Uterus (tissue), 4 donors: ENCODE data around the gene PCGF1. TPM values are rescaled to one million over a fixed set of nuclear protein-coding genes. Genes with fewer than 3 reads are reported as not detected.
A peak's percentile ranks its signal among the peaks of the same experiment; 100 is the strongest.
"Not testable (repeated sequence)": the region's sequence is repeated elsewhere in the genome, so short reads cannot be mapped to it uniquely, and the experiment has no call there.

ENCODE experiments used
- DNase-seq, 2 donors: peaks; one replicate each; pipeline ENCODE4 v3.0.0-alpha.2; 2019 to 2020
- H3K27ac ChIP-seq, 2 donors: fragments of 200-600 bp; sonication (generic); 1 replicate in 1 of 2; 2 replicates in 1 of 2; pipeline ENCODE4 v1.5.1; 2016 to 2018
- H3K27me3 ChIP-seq, 2 donors: fragments of 200-600 bp; sonication (generic); one replicate each; pipeline ENCODE4 v1.5.1; 2018 to 2019; ENCODE audit warnings: control low read depth in 1 of 2
- H3K36me3 ChIP-seq, 2 donors: fragments of 200-600 bp; sonication (generic); one replicate each; pipeline ENCODE4 v1.5.1; 2019; ENCODE audit warnings: control low read depth in 1 of 2
- H3K4me1 ChIP-seq, 2 donors: fragments of 200-600 bp; sonication (generic); one replicate each; pipeline ENCODE4 v1.5.1; 2018 to 2019; ENCODE audit warnings: control low read depth in 1 of 2
- H3K4me3 ChIP-seq, 2 donors: fragments of 200-600 bp; sonication (generic); 1 replicate in 1 of 2; 2 replicates in 1 of 2; pipeline ENCODE4 v1.5.1; 2018 to 2019; ENCODE audit warnings: mild to moderate bottlenecking in 1 of 2
- H3K9me3 ChIP-seq, 2 donors: fragments of 200-600 bp; sonication (generic); one replicate each; pipeline ENCODE4 v1.5.1; 2019; ENCODE audit warnings: control low read depth in 1 of 2
- CTCF ChIP-seq, 4 experiments: fragments of 200-600 bp in 2 of 4; fragments of 450-650 bp in 2 of 4; sonication (generic) in 2 of 4; IDR thresholded peaks; one replicate each; pipeline ENCODE4 v1.5.1; 2016 to 2019; ENCODE audit warnings: antibody characterized with exemption in 4 of 4, mild to moderate bottlenecking in 2 of 4, moderate library complexity in 1 of 4
- POLR2A ChIP-seq, 2 donors: fragments of 450-650 bp; IDR thresholded peaks; one replicate each; pipeline ENCODE4 v1.6.1; 2016; ENCODE audit warnings: antibody characterized with exemption in 2 of 2, mild to moderate bottlenecking in 1 of 2, moderate library complexity in 1 of 2
- intact Hi-C: fragments of 100-400 bp; cut with DNase I; formaldehyde crosslinking; loops from one replicate; pipeline ENCODE4 v1.15.1; 2023; ENCODE audit warnings: low total_unique reads
- total RNA-seq, 4 donors: library from RNA; depleted of rRNA in 3 of 4; stranded (reverse); fragments of >200 nt in 3 of 4; gene quantifications; one replicate each; pipeline versions ENCODE4 v1.1.0 to v1.2.4, GENCODE V29; 2014 to 2023
- donor health status: DM: yes; HTN: yes; CAD: no.

The PCGF1 gene
- total RNA-seq, 4 donors from 2014 or later: 2.9 to 11.3 (median 9.7) TPM

DNA sequence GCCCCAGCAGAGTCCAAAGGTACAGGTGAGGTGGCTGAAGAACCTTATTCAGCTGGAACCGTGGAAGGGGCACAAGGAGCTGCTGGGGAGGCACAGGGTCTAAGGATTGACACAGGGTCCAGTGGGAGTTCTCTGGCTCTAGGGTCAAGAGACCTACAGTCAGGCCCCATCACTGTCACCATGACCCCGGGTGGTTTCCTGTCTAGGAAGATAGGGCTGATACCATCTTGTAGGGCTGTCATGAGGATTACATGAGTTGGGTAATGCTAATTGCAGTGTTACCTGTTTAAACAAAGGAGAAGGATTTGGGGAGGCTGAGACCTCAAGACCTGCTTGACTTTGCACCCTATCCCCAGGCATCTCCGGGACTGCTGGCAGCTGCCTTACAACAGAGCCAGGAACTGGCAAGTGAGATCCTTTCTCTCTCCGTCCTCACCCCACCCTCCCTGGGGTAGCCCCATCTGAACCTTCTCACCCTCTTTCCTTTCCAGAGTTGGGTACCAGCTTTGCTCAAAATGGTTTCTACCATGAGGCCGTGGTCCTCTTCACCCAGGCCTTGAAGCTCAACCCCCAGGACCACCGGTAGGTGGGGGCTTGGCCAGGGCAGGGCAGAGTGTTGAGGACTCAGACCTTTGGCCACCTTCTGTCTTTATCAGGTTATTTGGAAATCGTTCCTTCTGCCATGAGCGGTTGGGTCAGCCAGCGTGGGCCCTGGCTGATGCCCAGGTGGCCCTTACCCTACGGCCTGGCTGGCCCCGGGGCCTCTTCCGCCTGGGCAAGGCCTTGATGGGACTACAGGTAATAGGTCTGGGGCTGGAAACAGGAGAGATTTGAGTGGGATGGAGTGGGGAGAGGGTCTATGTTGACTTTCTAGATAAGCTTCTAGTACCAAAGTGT, 15.6 kb downstream of the PCGF1 start:
- H3K27me3 ChIP-seq: no peaks in the 10 kb centered on the region
- H3K4me3 ChIP-seq: no peak overlapping the region
- H3K9me3 ChIP-seq: no peaks in the 10 kb centered on the region
- intact Hi-C loops: no loop called here
- H3K4me1 ChIP-seq: no peaks in the 10 kb centered on the region
- H3K36me3 ChIP-seq: no peaks in the 10 kb centered on the region
- no peak for TF ChIP-seq POLR2A (IDR thresholded peaks at IDR 0.05)
- TF ChIP-seq CTCF (IDR thresholded peaks at IDR 0.05): no peak
- no peak for DNase-seq
- no peak overlapping the region for H3K27ac ChIP-seq

GRCh38 chr2:74489906-74490305, 17.6 kb downstream of the PCGF1 start:
- H3K9me3 ChIP-seq: no peaks in the 10 kb centered on the region
- H3K27me3 ChIP-seq: no peaks in the 10 kb centered on the region
- H3K4me3 ChIP-seq: no peak overlapping the region
- H3K27ac ChIP-seq: no peak overlapping the region
- TF ChIP-seq POLR2A (IDR thresholded peaks at IDR 0.05) (no peak), CTCF (IDR thresholded peaks at IDR 0.05) (no peak)
- intact Hi-C loops: no loop called here
- H3K4me1 ChIP-seq: no peaks in the 10 kb centered on the region
- no peaks in the 10 kb centered on the region for H3K36me3 ChIP-seq
- DNase-seq: no peak

- Histone ChIP-seq H3K4me1 (no peaks in the 10 kb centered on the region), H3K36me3 (no peaks in the 10 kb centered on the region)
- intact Hi-C loops: no loop called here
Measured at GRCh38 chr2:74488643-74489481, 18.6 kb downstream of the PCGF1 start.

DNA sequence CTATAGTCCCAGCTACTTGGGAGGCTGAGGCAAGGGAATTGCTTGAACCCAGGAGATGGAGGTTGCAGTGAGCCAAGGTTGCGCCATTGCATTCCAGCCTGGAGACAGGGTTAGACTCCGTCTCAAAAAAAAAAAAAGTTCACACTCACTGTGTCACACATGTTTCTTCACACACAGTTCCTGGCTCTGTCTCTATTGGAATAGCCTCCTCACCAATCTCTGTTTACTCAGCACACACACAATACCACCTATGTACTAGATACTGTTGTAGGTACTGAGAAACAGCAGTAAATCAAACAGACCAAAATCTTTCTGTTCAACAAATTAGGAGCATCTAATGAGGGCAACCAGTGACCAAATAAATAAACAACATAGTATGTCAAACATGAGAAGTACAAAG, 21.4 kb downstream of the PCGF1 start:
- Histone ChIP-seq H3K27ac (no peak overlapping the region), H3K9me3 (no peaks in the 10 kb centered on the region), H3K36me3 (no peaks in the 10 kb centered on the region), H3K4me3 (no peak overlapping the region), H3K4me1 (peaks cover 0 to 7% of the 10 kb centered on the region in 2 donors), H3K27me3 (no peaks in the 10 kb centered on the region)
- no peak for DNase-seq
- no peak for TF ChIP-seq CTCF (IDR thresholded peaks at IDR 0.05)
- no peak for TF ChIP-seq POLR2A (IDR thresholded peaks at IDR 0.05)
- intact Hi-C loops: no loop called here

More at GRCh38 chr2:74488643-74489481, 18.6 kb downstream of the PCGF1 start:
- H3K4me3 ChIP-seq: no peak overlapping the region
- no peak for DNase-seq
- no peaks in the 10 kb centered on the region for H3K27me3 ChIP-seq
- TF ChIP-seq POLR2A (IDR thresholded peaks at IDR 0.05) (no peak), CTCF (IDR thresholded peaks at IDR 0.05) (no peak)
- H3K9me3 ChIP-seq: no peaks in the 10 kb centered on the region
- no peak overlapping the region for H3K27ac ChIP-seq

DNA sequence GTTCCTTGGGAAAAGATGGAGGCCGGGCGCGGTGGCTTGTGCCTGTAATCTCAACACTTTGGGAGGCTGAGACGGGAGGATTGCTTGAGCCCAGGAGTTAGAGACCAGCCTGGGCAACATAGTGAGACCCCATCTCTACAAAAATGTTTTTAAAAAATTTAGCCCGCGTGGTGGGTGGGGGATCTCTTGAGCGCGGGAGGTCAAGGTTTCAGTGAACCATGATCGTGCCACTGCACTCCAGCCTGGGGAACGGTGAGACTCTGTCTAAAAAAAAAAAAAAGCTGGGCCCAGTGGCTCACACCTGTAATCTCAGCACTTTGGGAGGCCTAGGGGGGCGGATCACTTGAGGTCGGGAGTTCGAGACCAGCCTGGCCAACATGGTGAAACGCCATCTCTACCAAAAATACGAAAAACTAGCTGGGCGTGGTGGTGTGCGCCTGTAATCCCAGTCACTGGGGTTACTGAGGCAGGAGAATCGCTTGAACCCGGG, 23.8 kb downstream of the PCGF1 start:
- H3K9me3 ChIP-seq, H3K27me3 ChIP-seq, DNase-seq, H3K36me3 ChIP-seq: not testable (repeated sequence)
- peak overlapping the region; percentile 91 to 93 for H3K4me3 ChIP-seq
- intact Hi-C loops: loop anchor here (2.0 kb wide), 1 partner anchor 105 kb away; no protein-coding TSS in a partner anchor
- H3K4me1 ChIP-seq: peaks cover 0 to 10% of the 10 kb centered on the region in 2 donors
- peak overlapping the region in 1 of 2 donors; percentile 91 for H3K27ac ChIP-seq
